HTR-8/SVneo (cell line): ENCODE results near the gene CFAP410.

Experiments used
- DNase-seq: peaks from one replicate; pipeline ENCODE4 v3.0.0; 2011; ENCODE audit warnings: low spot score, mixed read lengths; ENCODE audit not compliant: insufficient read length
- FAIRE-seq: peaks from 2 replicates; lab custom pipeline; 2011; peaks lifted over from hg19 to GRCh38; lab: Jason Lieb, UNC

Gene CFAP410

GRCh38 chr21:44332965-44333364 lies 6.2 kb downstream of the CFAP410 start:
- no peak for DNase-seq
- FAIRE-seq, result no peak

DNA sequence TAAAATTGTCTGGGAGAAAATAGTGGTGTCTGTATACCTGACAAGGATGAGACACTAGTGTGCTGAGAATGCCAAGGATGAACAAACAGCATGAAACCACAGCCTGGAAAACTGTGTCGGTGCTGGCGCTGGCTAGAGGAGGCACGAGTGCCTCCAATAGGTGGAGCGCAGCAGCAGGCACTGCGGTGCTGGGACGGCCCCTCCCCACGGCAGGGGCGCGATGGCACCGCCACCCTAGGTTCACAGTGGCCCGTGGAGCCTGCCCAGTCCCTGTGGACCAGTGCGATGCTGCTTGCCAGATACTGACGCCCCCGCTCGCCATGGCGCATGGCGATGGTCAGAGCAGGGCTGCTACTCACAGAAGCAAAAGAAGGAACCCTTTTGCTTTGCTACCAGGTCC lies 6.8 kb downstream of the CFAP410 start:
- no peak for DNase-seq
- FAIRE-seq, result no peak

- no peak for FAIRE-seq
- DNase-seq, result no peak
Observed at GRCh38 chr21:44331650-44332307, 7.4 kb downstream of the CFAP410 start.

DNA sequence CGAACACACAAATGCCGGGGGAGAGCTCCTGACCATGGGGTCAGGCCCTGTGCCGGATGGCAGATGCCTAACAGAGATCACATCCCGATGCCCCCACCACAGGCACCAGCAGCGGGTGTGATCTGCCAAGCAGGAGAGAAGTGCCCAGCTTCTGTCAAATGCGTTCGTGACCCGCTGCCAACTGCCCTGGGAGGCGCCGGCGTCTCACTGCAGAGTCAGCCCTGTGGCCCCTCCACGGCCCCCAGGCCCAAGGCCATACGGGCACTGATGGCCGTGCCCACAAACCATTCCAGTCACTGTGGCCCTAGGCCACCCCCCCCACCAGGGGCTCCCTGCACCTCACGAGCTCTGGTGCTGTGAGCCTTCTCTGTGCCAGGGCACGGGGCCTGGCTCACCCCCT lies 8.0 kb downstream of the CFAP410 start:
- FAIRE-seq (no peak), DNase-seq (no peak)

GRCh38 chr21:44330698-44331097 lies 8.5 kb downstream of the CFAP410 start:
- DNase-seq, result no peak
- FAIRE-seq, result no peak

DNA sequence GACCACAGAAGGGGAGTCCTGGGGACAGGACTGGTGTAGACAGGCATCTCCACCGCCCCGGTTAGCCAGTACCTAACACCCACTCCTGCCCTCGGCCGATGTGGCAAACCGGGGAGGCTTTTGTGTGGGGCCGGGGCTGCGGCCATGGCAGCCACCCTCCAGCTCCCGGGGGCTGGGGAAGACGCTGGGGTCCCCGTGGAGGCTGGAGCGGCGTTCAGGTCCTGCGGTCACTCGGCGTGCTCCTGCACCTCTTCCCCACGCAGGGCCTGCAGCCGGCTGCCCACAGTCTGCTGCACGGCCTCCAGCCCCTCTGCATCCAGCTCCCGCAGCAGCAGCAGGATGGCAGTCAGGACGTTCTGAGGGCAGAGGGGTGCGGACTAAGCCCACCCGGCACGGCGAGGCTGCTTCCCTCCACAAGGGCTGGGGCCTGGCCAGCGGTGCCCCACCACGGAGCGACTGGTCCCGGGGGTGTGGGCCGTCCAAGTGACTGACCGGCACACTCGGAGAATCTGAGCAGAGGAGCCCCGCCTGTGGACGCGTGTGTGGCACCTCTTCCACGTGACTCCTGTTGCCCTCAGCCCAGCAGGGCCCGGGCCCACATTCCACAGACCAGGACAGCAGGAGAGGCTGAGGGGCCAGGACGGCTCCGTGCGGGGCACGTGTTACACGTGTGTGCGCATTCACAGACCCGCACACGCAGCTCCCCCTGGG lies 9.1 kb downstream of the CFAP410 start:
- DNase-seq, result no peak
- FAIRE-seq, result no peak

- FAIRE-seq (no peak), DNase-seq (no peak)
Observed at GRCh38 chr21:44329086-44329889, 9.9 kb downstream of the CFAP410 start.

DNA sequence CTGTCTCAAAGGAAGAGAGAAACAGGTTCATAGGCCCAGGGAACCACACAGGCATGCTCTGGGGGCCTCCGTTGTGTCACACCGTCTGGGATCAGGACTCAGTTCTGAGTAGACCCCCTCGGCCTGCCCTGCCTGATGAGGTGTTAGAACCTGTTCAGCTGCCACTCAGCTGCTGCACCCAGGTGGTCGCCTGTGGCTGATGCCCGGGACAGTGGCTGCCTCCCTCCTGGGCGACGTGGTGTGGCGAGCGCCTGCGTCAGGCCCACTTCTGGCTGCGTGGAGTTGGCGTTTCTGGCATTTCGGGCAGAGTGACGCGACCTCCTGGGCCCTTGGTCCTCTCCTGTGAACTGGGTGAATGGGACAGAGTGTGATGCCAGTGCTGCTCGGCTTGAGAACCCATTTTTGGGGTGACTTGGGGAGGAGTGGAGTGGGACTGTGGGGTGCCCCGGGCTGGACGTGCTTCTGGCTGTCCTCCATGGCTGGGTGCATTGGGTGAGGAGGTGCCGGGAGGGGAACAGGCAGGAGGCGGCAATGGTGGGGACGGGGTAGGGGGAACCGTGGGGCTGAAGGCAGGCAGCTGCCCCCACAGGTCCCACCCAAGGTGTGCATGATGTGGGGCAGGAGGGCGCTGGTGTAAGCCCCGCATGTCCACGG lies 10.8 kb downstream of the CFAP410 start:
- DNase-seq (no peak), FAIRE-seq (no peak)

- DNase-seq, result no peak
- FAIRE-seq, result no peak
Observed at GRCh38 chr21:44327603-44327974, 11.6 kb downstream of the CFAP410 start.

- FAIRE-seq (no peak), DNase-seq (no peak)
Observed at GRCh38 chr21:44326716-44327602, 12.2 kb downstream of the CFAP410 start.

DNA sequence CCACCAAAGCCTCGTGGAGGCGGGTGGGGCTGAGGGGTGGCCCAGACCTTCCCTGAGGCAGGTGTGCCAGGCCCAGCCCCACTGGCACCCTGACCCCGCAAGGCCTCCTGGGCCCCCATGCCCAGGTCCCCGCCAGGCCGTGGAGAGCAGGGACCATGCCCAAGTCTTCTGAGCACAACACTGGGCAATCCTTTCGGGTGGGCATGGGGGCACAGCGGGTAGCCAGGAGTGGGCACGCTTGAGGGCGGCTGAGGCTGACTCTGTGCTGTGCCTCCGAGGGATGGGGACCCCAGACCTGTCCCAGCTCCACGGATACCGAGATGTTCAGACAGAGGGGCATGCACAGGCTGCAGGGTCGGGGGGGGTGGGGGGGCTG lies 12.9 kb downstream of the CFAP410 start:
- FAIRE-seq (no peak), DNase-seq (no peak)

DNA sequence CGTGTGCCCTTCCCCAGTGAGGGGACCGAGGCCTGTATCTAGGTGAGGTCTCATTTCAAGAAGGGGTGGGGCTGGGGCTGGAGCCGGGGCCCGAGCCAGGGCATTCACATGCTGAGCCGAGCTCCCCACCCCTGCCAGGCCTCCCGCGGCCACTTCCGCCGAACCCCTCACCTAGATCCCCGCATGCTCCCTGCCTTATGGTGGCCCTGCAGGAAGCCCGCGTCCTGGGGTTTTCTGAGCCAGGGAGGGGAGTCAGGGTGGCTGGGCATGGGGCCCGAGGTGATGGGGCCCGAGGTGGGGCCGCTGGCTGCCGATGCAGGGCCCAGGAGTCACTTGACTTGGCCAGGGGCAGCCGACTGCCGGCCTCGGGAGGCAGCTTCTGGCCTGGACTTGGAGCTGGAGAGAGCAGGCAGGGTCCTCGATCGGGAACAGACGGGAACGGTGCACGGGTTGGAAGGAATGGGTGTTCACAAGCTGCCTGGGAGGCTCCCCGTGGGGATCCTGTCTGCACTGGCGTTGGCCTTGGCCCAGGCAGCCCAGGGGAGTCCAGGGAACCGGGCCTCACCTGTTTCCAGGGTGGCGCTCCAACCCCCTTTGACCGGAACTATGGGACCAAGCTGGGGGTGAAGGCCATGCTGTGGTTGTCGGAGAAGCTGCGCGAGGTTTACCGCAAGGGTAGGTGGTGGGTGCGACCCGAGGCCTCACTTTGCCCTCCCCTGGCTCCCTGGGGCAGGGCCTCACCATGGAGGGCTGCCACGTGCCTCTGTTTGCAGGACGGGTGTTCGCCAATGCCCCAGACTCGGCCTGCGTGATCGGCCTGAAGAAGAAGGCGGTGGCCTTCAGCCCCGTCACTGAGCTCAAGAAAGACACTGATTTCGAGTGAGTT lies 13.6 kb downstream of the CFAP410 start:
- FAIRE-seq, result no peak

GRCh38 chr21:44324854-44325107 lies 14.4 kb downstream of the CFAP410 start:
- DNase-seq (no peak), FAIRE-seq (no peak)

More for the DNA sequence above, 13.6 kb downstream of the CFAP410 start:
- no peak for DNase-seq

GRCh38 chr21:44324106-44324853 lies 14.9 kb downstream of the CFAP410 start:
- DNase-seq (no peak), FAIRE-seq (no peak)

DNA sequence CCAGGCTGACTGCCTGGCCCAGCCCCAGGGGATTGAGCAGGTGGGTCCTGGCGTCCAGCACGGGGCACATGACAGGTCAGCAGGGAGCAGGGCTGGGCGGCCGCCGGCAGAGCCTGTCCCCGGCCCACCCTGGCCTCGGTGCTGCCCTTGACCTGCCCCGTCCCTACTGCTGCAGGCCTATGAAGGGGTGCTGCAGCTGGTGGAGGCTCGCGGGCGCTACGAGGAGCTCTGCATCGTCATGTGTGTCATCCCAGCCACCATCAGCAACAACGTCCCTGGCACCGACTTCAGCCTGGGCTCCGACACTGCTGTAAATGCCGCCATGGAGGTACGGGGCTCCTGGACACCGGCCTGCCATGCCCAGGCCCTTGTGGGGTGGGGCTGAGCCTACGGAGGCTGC lies 15.6 kb downstream of the CFAP410 start:
- FAIRE-seq, result no peak
- no peak for DNase-seq

GRCh38 chr21:44322621-44323325 lies 16.4 kb downstream of the CFAP410 start:
- FAIRE-seq (no peak), DNase-seq (no peak)

DNA sequence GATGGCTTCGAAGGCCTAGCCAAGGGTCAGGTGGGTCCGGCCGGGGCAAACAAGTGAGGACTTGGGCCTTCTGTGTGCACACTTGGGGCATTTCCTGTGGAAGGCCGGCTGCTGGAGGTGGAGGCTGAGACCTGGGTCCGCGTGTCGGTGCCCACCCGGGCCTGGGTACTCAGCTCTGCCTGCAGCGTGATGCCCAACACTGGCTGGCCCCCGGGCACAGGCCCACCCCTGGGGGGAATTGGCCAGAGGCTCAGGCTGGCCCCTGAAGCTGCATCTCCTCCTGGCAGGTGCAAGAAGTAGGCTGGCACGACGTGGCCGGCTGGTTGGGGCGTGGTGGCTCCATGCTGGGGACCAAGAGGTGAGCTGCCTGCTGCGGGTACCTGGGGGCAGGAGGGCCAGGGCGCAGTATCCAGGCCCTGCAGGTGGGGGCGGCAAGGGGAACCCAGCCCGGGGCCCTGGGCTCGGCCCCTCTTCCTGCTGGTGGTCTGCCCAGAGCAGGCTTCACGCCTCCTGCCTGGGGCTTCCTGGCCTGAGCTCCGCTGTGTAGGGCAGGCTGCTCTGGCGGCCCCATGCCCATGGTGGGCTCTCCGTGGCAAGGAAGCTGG lies 17.2 kb downstream of the CFAP410 start:
- DNase-seq, result no peak
- no peak for FAIRE-seq
